ENCODE data around the gene C14orf119. TPM values are rescaled to one million over a fixed set of nuclear protein-coding genes. Genes with fewer than 3 reads are reported as not detected.

Gene C14orf119
- total RNA-seq, 1 experiment from 2014 or later, result 46.8 TPM

DNA sequence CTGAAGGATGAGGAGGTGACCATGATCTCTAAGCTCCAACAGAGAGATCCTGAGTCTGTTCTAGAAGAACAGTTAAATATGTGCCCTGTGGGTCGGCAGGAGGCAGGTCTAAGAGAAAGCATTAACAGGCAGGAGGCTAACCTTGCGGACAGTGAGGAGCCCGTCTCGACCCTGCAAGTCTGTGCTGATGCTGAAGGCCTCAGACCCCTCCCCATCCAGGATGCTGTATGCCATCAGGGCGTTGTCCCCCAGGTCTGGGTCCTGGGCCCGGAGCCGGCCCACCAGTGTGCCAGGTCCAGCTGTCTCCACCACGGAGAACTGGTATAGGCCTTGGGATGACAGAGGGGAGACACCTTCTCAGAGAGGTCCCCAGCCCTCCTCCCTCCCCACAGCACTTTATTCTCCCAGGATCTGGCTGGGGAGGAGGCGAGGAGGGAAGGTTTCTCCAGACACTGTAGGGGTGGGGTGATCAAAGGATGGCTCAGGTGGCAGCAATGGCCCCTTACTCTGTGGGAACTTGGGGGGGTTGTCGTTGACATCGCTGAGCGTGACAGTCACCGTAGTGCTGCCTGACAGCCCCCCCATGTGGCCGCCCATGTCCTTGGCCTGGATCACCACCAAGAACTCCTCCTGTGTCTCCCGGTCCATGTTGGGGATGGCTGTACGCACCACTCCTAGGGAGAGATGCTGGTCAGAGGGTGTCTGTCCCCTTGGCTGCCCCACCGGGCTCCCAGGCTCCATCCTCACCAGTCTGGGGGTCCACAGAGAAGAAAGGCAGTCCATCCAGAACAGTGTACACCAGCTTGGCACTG is 41.1 kb upstream of the C14orf119 start:
- POLR2A ChIA-PET, result interaction anchor here (1.3 kb wide), 1 partner anchor 41 kb away, joined by 3 read pairs; the partner anchor contains the start of genes ACIN1 and C14orf119
- no peaks in the 10 kb centered on the region for H3K79me2 ChIP-seq (ENCODE audit: insufficient read depth, low read length)
- CTCF ChIA-PET, result interaction anchor here (2.1 to 9.9 kb wide), 2 partner anchors 48 to 70 kb away, joined by 9 to 175 read pairs; partner anchors contain the start of gene AJUBA
- no peak overlapping the region for H3K4me3 ChIP-seq (replicated peaks in 1 of 2; ENCODE audit: low read depth in 1 of 2, low read length in 2 of 2)
- H2AFZ ChIP-seq (ENCODE audit: low read depth, low read length, poor library complexity, severe bottlenecking), result no peak overlapping the region
- H3K4me1 ChIP-seq (ENCODE audit: control insufficient read depth in 1 of 2, insufficient read depth in 2 of 2, low read length in 2 of 2), result peaks cover 12 to 28% of the 10 kb centered on the region in 2 experiments
- ATAC-seq (no peak), DNase-seq (ENCODE audit: low read depth, low spot score) (no peak)
- H3K27me3 ChIP-seq (ENCODE audit: insufficient read depth, low read length), result no peaks in the 10 kb centered on the region
- no peak overlapping the region for H3K4me2 ChIP-seq (ENCODE audit: low read length)
- RAD21 ChIA-PET (ENCODE audit: low non-redundant PET in 1 of 2, low total read pairs in 2 of 2, uncharacterized antibody in 2 of 2, unreplicated experiment in 2 of 2), result interaction anchor here in 1 of 2 experiments (0.6 to 0.7 kb wide), 2 partner anchors 67 to 468 kb away, joined by 3 read pairs; no protein-coding TSS in a partner anchor
- intact Hi-C loops (cut with micrococcal nuclease), result no loop called here
- no TSS peak for BruUV-seq (replicated peaks)
- H3K9me2 ChIP-seq (ENCODE audit: insufficient read depth), result no peaks in the 10 kb centered on the region
- no peak overlapping the region for H3K27ac ChIP-seq (ENCODE audit: low read depth, low read length)
- TF ChIP-seq, protein P1, sequence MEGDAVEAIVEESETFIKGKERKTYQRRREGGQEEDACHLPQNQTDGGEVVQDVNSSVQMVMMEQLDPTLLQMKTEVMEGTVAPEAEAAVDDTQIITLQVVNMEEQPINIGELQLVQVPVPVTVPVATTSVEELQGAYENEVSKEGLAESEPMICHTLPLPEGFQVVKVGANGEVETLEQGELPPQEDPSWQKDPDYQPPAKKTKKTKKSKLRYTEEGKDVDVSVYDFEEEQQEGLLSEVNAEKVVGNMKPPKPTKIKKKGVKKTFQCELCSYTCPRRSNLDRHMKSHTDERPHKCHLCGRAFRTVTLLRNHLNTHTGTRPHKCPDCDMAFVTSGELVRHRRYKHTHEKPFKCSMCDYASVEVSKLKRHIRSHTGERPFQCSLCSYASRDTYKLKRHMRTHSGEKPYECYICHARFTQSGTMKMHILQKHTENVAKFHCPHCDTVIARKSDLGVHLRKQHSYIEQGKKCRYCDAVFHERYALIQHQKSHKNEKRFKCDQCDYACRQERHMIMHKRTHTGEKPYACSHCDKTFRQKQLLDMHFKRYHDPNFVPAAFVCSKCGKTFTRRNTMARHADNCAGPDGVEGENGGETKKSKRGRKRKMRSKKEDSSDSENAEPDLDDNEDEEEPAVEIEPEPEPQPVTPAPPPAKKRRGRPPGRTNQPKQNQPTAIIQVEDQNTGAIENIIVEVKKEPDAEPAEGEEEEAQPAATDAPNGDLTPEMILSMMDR (IDR thresholded peaks at IDR 0.05 in 2 of 3, conservative IDR thresholded peaks at IDR 0.05 in 1 of 3; ENCODE audit: borderline replicate concordance in 1 of 3, insufficient read depth in 1 of 3, low read depth in 2 of 3, low read length in 2 of 3), result peak; percentile 33 to 48 (median 37); a peak in 4 of 6 replicates
- TF ChIP-seq EZH2phosphoT487 (IDR thresholded peaks at IDR 0.05; ENCODE audit: borderline replicate concordance) (no peak), RAD21 (IDR thresholded peaks at IDR 0.05; ENCODE audit: low read depth) (peak; percentile 58)
- H3K9me3 ChIP-seq (ENCODE audit: control insufficient read depth in 1 of 2, insufficient read depth in 1 of 2, low read depth in 1 of 2, low read length in 2 of 2), result no peaks in the 10 kb centered on the region
- H3K9ac ChIP-seq (ENCODE audit: low read length), result no peak overlapping the region
- no peaks in the 10 kb centered on the region for H4K20me1 ChIP-seq (ENCODE audit: insufficient read depth)
- H3K36me3 ChIP-seq (ENCODE audit: control insufficient read depth in 1 of 2, insufficient read depth in 2 of 2, low read length in 2 of 2), result peaks cover under 1 to 6% of the 10 kb centered on the region in 2 experiments; a peak in 3 of 4 replicates

Measured in HCT116 (cell line).